NT2/D1 (cell line): ENCODE measurements around the gene ATG101.

Experiments
- YY1 ChIP-seq: IDR thresholded peaks from 2 replicates; pipeline ENCODE4 v1.6.1; 2011; ENCODE audit not compliant: insufficient read length, insufficient read depth
- ZNF274 ChIP-seq: IDR thresholded peaks from 2 replicates; pipeline ENCODE4 v1.6.1; 2011; ENCODE audit warnings: mild to moderate bottlenecking, low read depth, low read length

DNA sequence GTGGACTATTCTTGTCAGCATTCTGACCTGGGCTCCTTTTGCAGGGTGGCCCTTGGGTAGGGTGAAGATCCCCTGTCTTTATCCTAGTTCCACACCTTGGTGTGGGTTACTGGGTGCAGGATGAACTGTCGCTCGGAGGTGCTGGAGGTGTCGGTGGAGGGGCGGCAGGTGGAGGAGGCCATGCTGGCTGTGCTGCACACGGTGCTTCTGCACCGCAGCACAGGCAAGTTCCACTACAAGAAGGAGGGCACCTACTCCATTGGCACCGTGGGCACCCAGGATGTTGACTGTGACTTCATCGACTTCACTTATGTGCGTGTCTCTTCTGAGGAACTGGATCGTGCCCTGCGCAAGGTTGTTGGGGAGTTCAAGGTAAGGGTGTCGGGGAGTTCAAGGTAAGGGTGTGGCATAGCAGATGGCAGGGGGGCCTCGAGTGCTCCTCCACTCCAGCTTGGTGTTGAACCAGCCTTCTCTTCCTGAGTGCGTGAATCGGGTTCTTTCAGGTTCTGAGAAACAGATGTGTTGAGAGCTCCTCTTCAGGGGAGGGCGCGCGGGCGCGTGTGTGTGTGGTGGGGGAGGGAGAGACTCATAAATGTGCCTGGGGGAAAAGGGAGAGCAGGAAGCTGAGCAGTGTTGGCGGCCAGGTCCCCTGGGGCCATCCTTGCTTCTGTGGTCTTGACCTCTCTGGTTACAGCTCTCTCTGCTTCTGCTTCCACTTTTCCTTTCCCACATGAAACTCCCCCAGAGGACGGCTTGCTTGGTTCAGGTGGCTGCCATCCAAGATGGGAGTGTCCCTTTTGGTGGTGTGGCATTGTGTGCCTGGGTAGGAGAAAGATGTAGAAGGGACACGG, 4.0 kb downstream of the ATG101 start:
- no peak for TF ChIP-seq YY1
- TF ChIP-seq ZNF274, result no peak
